Osteocyte (in vitro differentiated cells): Measurements from ENCODE around the gene XYLT1. TPM values are rescaled to one million over a fixed set of nuclear protein-coding genes. Genes with fewer than 3 reads are reported as not detected.

ENCODE experiments used
- DNase-seq: peaks from one replicate; pipeline ENCODE4 v3.0.0; 2021; ENCODE audit warnings: mixed read lengths; ENCODE audit not compliant: unreplicated experiment; ENCODE audit errors: extremely low spot score
- H3K27ac Mint-ChIP-seq: one replicate; pipeline ENCODE4 v1.8.0; 2021; ENCODE audit warnings: mild to moderate bottlenecking, mixed read lengths; ENCODE audit not compliant: unreplicated experiment
- H3K27me3 Mint-ChIP-seq: one replicate; pipeline ENCODE4 v1.8.0; 2021; ENCODE audit warnings: mixed read lengths; ENCODE audit not compliant: unreplicated experiment
- H3K36me3 Mint-ChIP-seq: one replicate; pipeline ENCODE4 v1.8.0; 2021; ENCODE audit warnings: mixed read lengths; ENCODE audit not compliant: unreplicated experiment
- H3K4me1 Mint-ChIP-seq: one replicate; pipeline ENCODE4 v1.8.0; 2021; ENCODE audit warnings: mixed read lengths; ENCODE audit not compliant: unreplicated experiment
- H3K4me3 Mint-ChIP-seq: one replicate; pipeline ENCODE4 v1.8.0; 2021; ENCODE audit warnings: mild to moderate bottlenecking, moderate library complexity, mixed read lengths; ENCODE audit not compliant: unreplicated experiment
- H3K9me3 Mint-ChIP-seq: one replicate; pipeline ENCODE4 v1.8.0; 2021; ENCODE audit warnings: mixed read lengths; ENCODE audit not compliant: unreplicated experiment
- CTCF ChIP-seq: fragments of 200-600 bp; sonication (generic); IDR thresholded peaks from 2 replicates; pipeline ENCODE4 v1.5.0; 2021; ENCODE audit warnings: antibody characterized with exemption, mild to moderate bottlenecking, moderate library complexity
- total RNA-seq: library from RNA; stranded (reverse); gene quantifications from 2 replicates; pipeline ENCODE4 v1.2.1, GENCODE V29; 2021

XYLT1 gene
- total RNA-seq, 1 donor from 2014 or later = 11.1 TPM

GRCh38 chr16:17134586-17134985, 336.2 kb downstream of the XYLT1 start:
- no peak overlapping the region for H3K4me3 Mint-ChIP-seq
- no peak for TF ChIP-seq CTCF
- H3K27ac Mint-ChIP-seq = no peak overlapping the region
- no peaks in the 10 kb centered on the region for H3K4me1 Mint-ChIP-seq
- no peaks in the 10 kb centered on the region for H3K27me3 Mint-ChIP-seq
- no peak for DNase-seq
- peaks cover 2% of the 10 kb centered on the region for H3K36me3 Mint-ChIP-seq
- no peaks in the 10 kb centered on the region for H3K9me3 Mint-ChIP-seq

GRCh38 chr16:17133851-17134250, 336.9 kb downstream of the XYLT1 start:
- no peak for TF ChIP-seq CTCF
- H3K27ac Mint-ChIP-seq = no peak overlapping the region

GRCh38 chr16:17131351-17131750, 339.4 kb downstream of the XYLT1 start:
- H3K27me3 Mint-ChIP-seq = no peaks in the 10 kb centered on the region
- DNase-seq = no peak

More at GRCh38 chr16:17133851-17134250, 336.9 kb downstream of the XYLT1 start:
- Mint-ChIP-seq H3K9me3 (no peaks in the 10 kb centered on the region), H3K4me1 (no peaks in the 10 kb centered on the region), H3K36me3 (peaks cover 2% of the 10 kb centered on the region), H3K27me3 (no peaks in the 10 kb centered on the region), H3K4me3 (no peak overlapping the region)
- no peak for DNase-seq

GRCh38 chr16:17130733-17131132, 340.0 kb downstream of the XYLT1 start:
- Mint-ChIP-seq H3K27me3 (no peaks in the 10 kb centered on the region), H3K36me3 (peaks cover 5% of the 10 kb centered on the region), H3K9me3 (no peaks in the 10 kb centered on the region), H3K27ac (no peak overlapping the region), H3K4me1 (no peaks in the 10 kb centered on the region), H3K4me3 (no peak overlapping the region)
- no peak for DNase-seq
- TF ChIP-seq CTCF = no peak

More at GRCh38 chr16:17131351-17131750, 339.4 kb downstream of the XYLT1 start:
- Mint-ChIP-seq H3K27ac (no peak overlapping the region), H3K36me3 (peaks cover 5% of the 10 kb centered on the region), H3K4me3 (no peak overlapping the region), H3K9me3 (no peaks in the 10 kb centered on the region), H3K4me1 (no peaks in the 10 kb centered on the region)
- no peak for TF ChIP-seq CTCF

- H3K27me3 Mint-ChIP-seq = no peaks in the 10 kb centered on the region
- H3K36me3 Mint-ChIP-seq = peaks cover 7% of the 10 kb centered on the region
- TF ChIP-seq CTCF = no peak
- DNase-seq = no peak
- H3K4me3 Mint-ChIP-seq = no peak overlapping the region
- no peaks in the 10 kb centered on the region for H3K4me1 Mint-ChIP-seq
- no peak overlapping the region for H3K27ac Mint-ChIP-seq
- no peaks in the 10 kb centered on the region for H3K9me3 Mint-ChIP-seq
Observed at GRCh38 chr16:17129971-17130370, 340.8 kb downstream of the XYLT1 start.
